K562 (cell line): ENCODE data around the gene TAF15. TPM values are rescaled to one million over a fixed set of nuclear protein-coding genes. Genes with fewer than 3 reads are reported as not detected.
A peak's percentile ranks its signal among the peaks of the same experiment; 100 is the strongest.

Source experiments
- ATAC-seq: fragments of 200-7000 bp; cut with Tn5 transposase; 3 replicates; pipeline ENCODE4 v1.9.1; 2020; ENCODE audit warnings: moderate library complexity
- BruUV-seq: library from RNA; stranded (reverse); fragments of 400-500 nt; replicated peaks from 2 replicates; lab custom pipeline; 2021; lab: Mats Ljungman, UMichigan
- CTCF ChIA-PET: fragments of 300-600 bp; formaldehyde crosslinking; extraction: SDS; loops from one replicate; lab custom pipeline; 2021; ENCODE audit warnings: low intra/inter-chr PET ratio; lab: Yijun Ruan, JAX
- POLR2A ChIA-PET: fragments of 300-600, 350-650 bp; sonication (Branson Sonifier 250); formaldehyde crosslinking; extraction: SDS; loops from one replicate; lab custom pipeline; 2021; ENCODE audit warnings: antibody characterized with exemption, inconsistent platforms; lab: Yijun Ruan, JAX
- DNase-seq, 4 experiments: peaks; one replicate each; pipeline versions ENCODE4 v3.0.0 to v3.0.0-alpha.2; 2011 to 2018; ENCODE audit warnings: low spot score in 3 of 4, mixed read lengths in 3 of 4; ENCODE audit errors: extremely low read depth in 1 of 4
- FAIRE-seq: peaks from 2 replicates; lab custom pipeline; 2011; peaks lifted over from hg19 to GRCh38; lab: Jason Lieb, UNC
- H2AFZ ChIP-seq: 2 replicates; pipeline ENCODE4 v1.6.0; 2011; ENCODE audit warnings: low read depth, low read length, control low read depth, inconsistent platforms
- H3K27ac ChIP-seq: fragments of 200-600 bp; 3 replicates; pipeline ENCODE4 v1.8.0; 2011; ENCODE audit warnings: low read depth, mild to moderate bottlenecking, control low read depth, inconsistent platforms, low read length, moderate library complexity, mixed read lengths; ENCODE audit errors: extremely low read depth
- H3K27me3 ChIP-seq, 2 experiments: fragments of 300-600 bp in 1 of 2; 2 replicates in 1 of 2; 3 replicates in 1 of 2; pipeline versions ENCODE4 v1.6.0 to v1.8.0; 2011; ENCODE audit warnings: inconsistent platforms in 2 of 2, low read length in 2 of 2, mild to moderate bottlenecking in 1 of 2, mixed read lengths in 1 of 2, moderate library complexity in 1 of 2; ENCODE audit not compliant: control insufficient read depth in 2 of 2, insufficient read depth in 2 of 2
- H3K36me3 ChIP-seq: fragments of 300-600 bp; 3 replicates; pipeline ENCODE4 v1.8.0; 2011; ENCODE audit warnings: mild to moderate bottlenecking, low read length, inconsistent platforms; ENCODE audit not compliant: control insufficient read depth, insufficient read depth
- H3K4me1 ChIP-seq, 2 experiments: fragments of 200-600 bp in 1 of 2; replicated peaks in 1 of 2; 2 replicates in 1 of 2; 3 replicates in 1 of 2; pipeline versions ENCODE4 v1.5.1 to v1.8.0; 2011; ENCODE audit warnings: inconsistent platforms in 2 of 2, low read length in 2 of 2, mild to moderate bottlenecking in 1 of 2, mixed read lengths in 1 of 2, moderate library complexity in 1 of 2; ENCODE audit not compliant: control insufficient read depth in 2 of 2, insufficient read depth in 2 of 2
- H3K4me2 ChIP-seq: 2 replicates; pipeline ENCODE4 v1.6.1; 2011; ENCODE audit warnings: low read length, control low read depth, inconsistent platforms, mixed read lengths; ENCODE audit not compliant: insufficient read depth
- H3K4me3 ChIP-seq: fragments of 200-600 bp; sonication (generic), shearing (Covaris generic); 2 replicates; pipeline ENCODE4 v1.5.1; 2016; ENCODE audit warnings: control low read depth, inconsistent platforms
- H3K79me2 ChIP-seq: fragments of 200-600 bp; 3 replicates; pipeline ENCODE4 v1.8.0; 2011; ENCODE audit warnings: low read length, inconsistent platforms; ENCODE audit not compliant: control insufficient read depth, insufficient read depth
- H3K9ac ChIP-seq, 2 experiments: 2 replicates each; pipeline versions ENCODE4 v1.6.0 to v1.6.1; 2011; ENCODE audit warnings: low read depth in 2 of 2, low read length in 2 of 2, control low read depth in 1 of 2, inconsistent platforms in 1 of 2, mild to moderate bottlenecking in 1 of 2, mixed read lengths in 1 of 2; ENCODE audit not compliant: insufficient read depth in 1 of 2
- H3K9me1 ChIP-seq: one replicate; pipeline ENCODE4 v1.6.0; 2011; ENCODE audit warnings: inconsistent platforms, mild to moderate bottlenecking, low read length, moderate library complexity; ENCODE audit not compliant: control insufficient read depth, insufficient read depth
- H3K9me3 ChIP-seq: replicated peaks from 2 replicates; pipeline ENCODE4 v1.5.1; 2011; ENCODE audit warnings: low read depth, low read length, inconsistent platforms; ENCODE audit not compliant: control insufficient read depth, insufficient read depth
- H4K20me1 ChIP-seq: replicated peaks from 2 replicates; pipeline ENCODE4 v1.6.1; 2011; ENCODE audit warnings: low read length, inconsistent platforms, mixed read lengths; ENCODE audit not compliant: control insufficient read depth, insufficient read depth
- CAMTA2 ChIP-seq: fragments of 250-450 bp; sonication (Bioruptor Pico); conservative IDR thresholded peaks from 2 replicates; pipeline ENCODE4 v1.5.1; 2022
- CCAR2 ChIP-seq: fragments of 200-400 bp; formaldehyde crosslinking; IDR thresholded peaks from 2 replicates; pipeline ENCODE4 v1.6.1; 2017; ENCODE audit warnings: mild to moderate bottlenecking, low read depth, low read length
- E2F3 ChIP-seq: fragments of 250-450 bp; sonication (Bioruptor Pico); IDR thresholded peaks from 2 replicates; pipeline ENCODE4 v1.4.0; 2020; ENCODE audit warnings: mild to moderate bottlenecking
- ELF1 ChIP-seq: fragments of 200-800 bp; sonication (Bioruptor generic); IDR thresholded peaks from 2 replicates; pipeline ENCODE4 v1.6.1; 2016; ENCODE audit warnings: missing genetic modification characterization, missing compliant biosample characterization
- HDAC8 ChIP-seq: fragments of 450-650 bp; IDR thresholded peaks from 2 replicates; pipeline ENCODE4 v1.6.1; 2016; ENCODE audit warnings: mild to moderate bottlenecking, missing genetic modification characterization, moderate library complexity, missing compliant biosample characterization
- MAFG ChIP-seq: fragments of 450-650 bp; conservative IDR thresholded peaks from 2 replicates; pipeline ENCODE4 v1.6.1; 2016; ENCODE audit warnings: missing genetic modification characterization, missing compliant biosample characterization
- MYC ChIP-seq, 2 experiments: fragments of 250-450 bp in 1 of 2; sonication (Bioruptor Pico) in 1 of 2; IDR thresholded peaks; 2 replicates each; pipeline versions ENCODE4 v1.5.1 to v1.6.1; 2012 to 2021; ENCODE audit warnings: low read depth in 2 of 2, borderline replicate concordance in 1 of 2, improper control_type of control experiment in 1 of 2, low read length in 1 of 2, mild to moderate bottlenecking in 1 of 2, moderate library complexity in 1 of 2
- SMARCA4 ChIP-seq: fragments of 450-650 bp; IDR thresholded peaks from 2 replicates; pipeline ENCODE4 v1.6.1; 2016
- TBP ChIP-seq: optimal IDR thresholded peaks from 2 replicates; pipeline ENCODE3; 2011; ENCODE audit warnings: low read depth, low read length, improper control_type of control experiment
- ZNF134 ChIP-seq: fragments of 250-450 bp; sonication (Bioruptor Pico); conservative IDR thresholded peaks from 2 replicates; pipeline ENCODE4 v1.4.0; 2020
- ZNF140 ChIP-seq: fragments of 250-450 bp; sonication (Bioruptor Pico); IDR thresholded peaks from 2 replicates; pipeline ENCODE4 v1.8.0; 2021; ENCODE audit warnings: moderate library complexity, mild to moderate bottlenecking, inconsistent platforms
- ZNF589 ChIP-seq: fragments of 200-800 bp; sonication (Bioruptor generic); IDR thresholded peaks from 2 replicates; pipeline ENCODE4 v1.6.1; 2016; ENCODE audit warnings: low read depth, missing genetic modification characterization, missing compliant biosample characterization
- WGBS: fragments of 100-300 bp; shearing (Covaris generic); methylation state at CpG from one replicate; pipeline ENCODE4 v1.1.6; 2016; ENCODE audit warnings: low coverage, mixed read lengths; ENCODE audit not compliant: insufficient coverage; ENCODE audit errors: missing lambda C conversion rate; 5-methylcytosine and 5-hydroxymethylcytosine counted together
- in situ Hi-C: fragments of 300-500 bp; cut with MboI; formaldehyde crosslinking; loops from 4 replicates; pipeline ENCODE4 v1.15.0; 2018; ENCODE audit warnings: inconsistent platforms, mixed read lengths
- intact Hi-C: fragments of 100-400 bp; cut with micrococcal nuclease; formaldehyde crosslinking; loops from 2 replicates; pipeline ENCODE4 v1.14.2; 2022
- polyA plus RNA-seq, 8 experiments: library from polyadenylated mRNA; depleted of rRNA in 4 of 8; stranded (reverse) in 5 of 8; unstranded in 3 of 8; fragments of >200 nt; fragmentation: Nextera tagmentation in 2 of 8; fragmentation: Illumina TruSeq in 1 of 8; extraction: Ambion mirVana in 2 of 8; extraction: Trizol in 1 of 8; gene quantifications; 2 replicates each; pipeline versions ENCODE4 v1.2.1 to v1.2.3, GENCODE V29; 2011 to 2014; ENCODE audit warnings: inconsistent platforms in 1 of 8, missing spikeins in 1 of 8
- total RNA-seq, 7 experiments: library from RNA; depleted of rRNA in 6 of 7; stranded (reverse); fragments of >200 nt in 6 of 7; fragmentation: Illumina TruSeq in 2 of 7; extraction: Trizol in 2 of 7; gene quantifications; 2 replicates each; pipeline versions ENCODE4 v1.2.1 to v1.2.3, GENCODE V29; 2011 to 2021; ENCODE audit warnings: low replicate concordance in 1 of 7
- TF ChIP-seq, protein P1 (sequence below): fragments of 450-650 bp; formaldehyde crosslinking; IDR thresholded peaks from 2 replicates; pipeline ENCODE4 v1.4.0; 2022; ENCODE audit warnings: missing genetic modification characterization
- TF ChIP-seq, protein P2 (sequence below): fragments of 450-650 bp; IDR thresholded peaks from 2 replicates; pipeline ENCODE4 v1.6.1; 2017; ENCODE audit warnings: antibody characterized with exemption

Gene TAF15
- total and polyA plus RNA-seq, 9 of the 15 experiments (the other 6 are each of a cell fraction or from before 2014, with no cell fraction given), result 4.1 to 272 (median 56.8) TPM

DNA sequence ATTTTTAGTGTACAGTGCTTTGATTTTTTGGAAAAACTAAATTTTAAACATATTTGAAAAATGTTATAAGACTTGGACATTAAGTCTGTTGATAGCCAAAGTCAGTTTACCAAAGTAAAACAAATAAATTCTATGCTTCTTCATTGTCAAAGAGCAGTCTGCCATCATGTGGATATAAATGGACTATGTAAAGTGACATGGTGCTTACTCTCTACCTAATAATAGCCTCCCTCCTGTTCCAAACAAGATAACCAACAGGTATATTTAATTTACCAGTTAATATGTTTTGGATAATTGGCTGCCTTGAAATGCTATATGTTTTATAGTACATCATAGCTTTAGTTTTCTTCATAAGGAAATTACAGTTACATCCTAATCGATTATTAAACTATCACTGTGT, 15.9 kb downstream of the TAF15 start:
- FAIRE-seq (no peak), DNase-seq (no peak), ATAC-seq (no peak)
- no peak overlapping the region for H3K4me2 ChIP-seq
- H3K9ac ChIP-seq, result no peak overlapping the region
- no peak overlapping the region for H3K4me3 ChIP-seq
- no peaks in the 10 kb centered on the region for H3K9me1 ChIP-seq
- WGBS, result 92% methylated on average over 1 of the region's 1 CpG
- H3K79me2 ChIP-seq, result peaks cover 18% of the 10 kb centered on the region
- ChIA-PET CTCF (no interaction called here), POLR2A (interaction anchor here (1.0 kb wide), 1 partner anchor 16 kb away, joined by 3 read pairs; the partner anchor contains the start of gene TAF15)
- intact Hi-C loops, result no loop called here
- no peak overlapping the region for H3K27ac ChIP-seq
- TSS peak; percentile 1 for BruUV-seq
- no peaks in the 10 kb centered on the region for H3K27me3 ChIP-seq
- H2AFZ ChIP-seq, result no peak overlapping the region
- no peaks in the 10 kb centered on the region for H3K4me1 ChIP-seq
- no peaks in the 10 kb centered on the region for H4K20me1 ChIP-seq
- H3K9me3 ChIP-seq, result no peaks in the 10 kb centered on the region
- in situ Hi-C loops, result no loop called here
- H3K36me3 ChIP-seq, result peaks cover 86% of the 10 kb centered on the region
- no peak for TF ChIP-seq SMARCA4
- TF ChIP-seq, all 486 proteins: peak for 0

- no TSS peak for BruUV-seq
- no peak overlapping the region for H3K27ac ChIP-seq
- DNase-seq (no peak), ATAC-seq (no peak), FAIRE-seq (no peak)
- no peaks in the 10 kb centered on the region for H3K9me1 ChIP-seq
- no peak overlapping the region for H3K4me2 ChIP-seq
- H4K20me1 ChIP-seq, result no peaks in the 10 kb centered on the region
- POLR2A ChIA-PET, result interaction anchor here (0.6 to 1.3 kb wide), 2 partner anchors 9 to 248 kb away, joined by 3 to 4 read pairs; no protein-coding TSS in a partner anchor
- no peaks in the 10 kb centered on the region for H3K4me1 ChIP-seq
- no peak overlapping the region for H3K9ac ChIP-seq
- no peaks in the 10 kb centered on the region for H3K27me3 ChIP-seq
- H3K4me3 ChIP-seq, result no peak overlapping the region
- CTCF ChIA-PET, result no interaction called here
- H3K9me3 ChIP-seq, result no peaks in the 10 kb centered on the region
- 76% methylated on average over 3 of the region's 3 CpGs for WGBS
- H3K36me3 ChIP-seq, result peaks cover 90% of the 10 kb centered on the region
- H2AFZ ChIP-seq, result no peak overlapping the region
- H3K79me2 ChIP-seq, result no peaks in the 10 kb centered on the region
- in situ Hi-C loops, result no loop called here
- intact Hi-C loops, result loop anchor here (10.0 kb wide), 1 partner anchor 234 kb away; no protein-coding TSS in a partner anchor
- TF ChIP-seq, protein P1, sequence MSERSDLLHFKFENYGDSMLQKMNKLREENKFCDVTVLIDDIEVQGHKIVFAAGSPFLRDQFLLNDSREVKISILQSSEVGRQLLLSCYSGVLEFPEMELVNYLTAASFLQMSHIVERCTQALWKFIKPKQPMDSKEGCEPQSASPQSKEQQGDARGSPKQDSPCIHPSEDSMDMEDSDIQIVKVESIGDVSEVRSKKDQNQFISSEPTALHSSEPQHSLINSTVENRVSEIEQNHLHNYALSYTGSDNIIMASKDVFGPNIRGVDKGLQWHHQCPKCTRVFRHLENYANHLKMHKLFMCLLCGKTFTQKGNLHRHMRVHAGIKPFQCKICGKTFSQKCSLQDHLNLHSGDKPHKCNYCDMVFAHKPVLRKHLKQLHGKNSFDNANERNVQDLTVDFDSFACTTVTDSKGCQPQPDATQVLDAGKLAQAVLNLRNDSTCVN (CRISPR knock-in tag), result no peak
- TF ChIP-seq ZNF140 (CRISPR knock-in tag) (no peak), MAFG (tag) (no peak), TBP (no peak), E2F3 (no peak), MYC (IDR thresholded peaks at IDR 0.05; ENCODE audit: low read depth, low read length) (no peak), MYC (CRISPR knock-in tag; IDR thresholded peaks at IDR 0.05; ENCODE audit: borderline replicate concordance, low read depth) (no peak), HDAC8 (tag) (no peak), ZNF589 (no peak), ZNF134 (no peak), ELF1 (no peak), CCAR2 (no peak), CAMTA2 (no peak)
- TF ChIP-seq, protein P2, sequence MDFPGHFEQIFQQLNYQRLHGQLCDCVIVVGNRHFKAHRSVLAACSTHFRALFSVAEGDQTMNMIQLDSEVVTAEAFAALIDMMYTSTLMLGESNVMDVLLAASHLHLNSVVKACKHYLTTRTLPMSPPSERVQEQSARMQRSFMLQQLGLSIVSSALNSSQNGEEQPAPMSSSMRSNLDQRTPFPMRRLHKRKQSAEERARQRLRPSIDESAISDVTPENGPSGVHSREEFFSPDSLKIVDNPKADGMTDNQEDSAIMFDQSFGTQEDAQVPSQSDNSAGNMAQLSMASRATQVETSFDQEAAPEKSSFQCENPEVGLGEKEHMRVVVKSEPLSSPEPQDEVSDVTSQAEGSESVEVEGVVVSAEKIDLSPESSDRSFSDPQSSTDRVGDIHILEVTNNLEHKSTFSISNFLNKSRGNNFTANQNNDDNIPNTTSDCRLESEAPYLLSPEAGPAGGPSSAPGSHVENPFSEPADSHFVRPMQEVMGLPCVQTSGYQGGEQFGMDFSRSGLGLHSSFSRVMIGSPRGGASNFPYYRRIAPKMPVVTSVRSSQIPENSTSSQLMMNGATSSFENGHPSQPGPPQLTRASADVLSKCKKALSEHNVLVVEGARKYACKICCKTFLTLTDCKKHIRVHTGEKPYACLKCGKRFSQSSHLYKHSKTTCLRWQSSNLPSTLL, result no peak
Measured at GRCh38 chr17:35841101-35841500, 31.8 kb downstream of the TAF15 start.
